ENCODE measurements around the gene FBLN1.
"Not testable (repeated sequence)": the region's sequence is repeated elsewhere in the genome, so short reads cannot be mapped to it uniquely, and the experiment has no call there.

DNA sequence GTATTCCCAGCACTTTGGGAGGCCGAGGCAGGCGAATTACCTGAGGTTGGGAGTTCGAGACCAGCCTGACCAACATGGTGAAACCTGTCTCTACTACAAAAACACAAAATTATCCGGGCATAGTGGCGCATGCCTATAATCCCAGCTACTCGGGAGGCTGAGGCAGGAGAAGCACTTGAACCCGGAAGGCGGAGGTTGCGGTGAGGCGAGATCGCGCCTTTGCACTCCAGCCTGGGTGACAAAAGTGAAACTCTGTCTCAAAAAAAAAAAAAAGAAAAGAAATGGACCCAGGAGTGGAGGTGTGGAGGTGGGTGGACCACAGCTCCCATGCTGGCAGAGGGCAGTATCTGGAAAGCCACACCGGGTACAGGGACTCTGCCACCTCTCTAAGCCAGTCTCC is 7.1 kb upstream of the FBLN1 start:
- not testable (repeated sequence) for TF ChIP-seq ZFP30 (CRISPR knock-in tag; IDR thresholded peaks at IDR 0.05); GLIS3 (CRISPR knock-in tag; IDR thresholded peaks at IDR 0.05); ARNTL (CRISPR knock-in tag; IDR thresholded peaks at IDR 0.05; ENCODE audit: borderline replicate concordance, low read depth); TCF4 (CRISPR knock-in tag; IDR thresholded peaks at IDR 0.05; ENCODE audit: borderline replicate concordance)
- TF ChIP-seq, protein P1, sequence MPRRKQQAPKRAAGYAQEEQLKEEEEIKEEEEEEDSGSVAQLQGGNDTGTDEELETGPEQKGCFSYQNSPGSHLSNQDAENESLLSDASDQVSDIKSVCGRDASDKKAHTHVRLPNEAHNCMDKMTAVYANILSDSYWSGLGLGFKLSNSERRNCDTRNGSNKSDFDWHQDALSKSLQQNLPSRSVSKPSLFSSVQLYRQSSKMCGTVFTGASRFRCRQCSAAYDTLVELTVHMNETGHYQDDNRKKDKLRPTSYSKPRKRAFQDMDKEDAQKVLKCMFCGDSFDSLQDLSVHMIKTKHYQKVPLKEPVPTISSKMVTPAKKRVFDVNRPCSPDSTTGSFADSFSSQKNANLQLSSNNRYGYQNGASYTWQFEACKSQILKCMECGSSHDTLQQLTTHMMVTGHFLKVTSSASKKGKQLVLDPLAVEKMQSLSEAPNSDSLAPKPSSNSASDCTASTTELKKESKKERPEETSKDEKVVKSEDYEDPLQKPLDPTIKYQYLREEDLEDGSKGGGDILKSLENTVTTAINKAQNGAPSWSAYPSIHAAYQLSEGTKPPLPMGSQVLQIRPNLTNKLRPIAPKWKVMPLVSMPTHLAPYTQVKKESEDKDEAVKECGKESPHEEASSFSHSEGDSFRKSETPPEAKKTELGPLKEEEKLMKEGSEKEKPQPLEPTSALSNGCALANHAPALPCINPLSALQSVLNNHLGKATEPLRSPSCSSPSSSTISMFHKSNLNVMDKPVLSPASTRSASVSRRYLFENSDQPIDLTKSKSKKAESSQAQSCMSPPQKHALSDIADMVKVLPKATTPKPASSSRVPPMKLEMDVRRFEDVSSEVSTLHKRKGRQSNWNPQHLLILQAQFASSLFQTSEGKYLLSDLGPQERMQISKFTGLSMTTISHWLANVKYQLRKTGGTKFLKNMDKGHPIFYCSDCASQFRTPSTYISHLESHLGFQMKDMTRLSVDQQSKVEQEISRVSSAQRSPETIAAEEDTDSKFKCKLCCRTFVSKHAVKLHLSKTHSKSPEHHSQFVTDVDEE (CRISPR knock-in tag; IDR thresholded peaks at IDR 0.05): not testable (repeated sequence)
- TF ChIP-seq, protein P2, sequence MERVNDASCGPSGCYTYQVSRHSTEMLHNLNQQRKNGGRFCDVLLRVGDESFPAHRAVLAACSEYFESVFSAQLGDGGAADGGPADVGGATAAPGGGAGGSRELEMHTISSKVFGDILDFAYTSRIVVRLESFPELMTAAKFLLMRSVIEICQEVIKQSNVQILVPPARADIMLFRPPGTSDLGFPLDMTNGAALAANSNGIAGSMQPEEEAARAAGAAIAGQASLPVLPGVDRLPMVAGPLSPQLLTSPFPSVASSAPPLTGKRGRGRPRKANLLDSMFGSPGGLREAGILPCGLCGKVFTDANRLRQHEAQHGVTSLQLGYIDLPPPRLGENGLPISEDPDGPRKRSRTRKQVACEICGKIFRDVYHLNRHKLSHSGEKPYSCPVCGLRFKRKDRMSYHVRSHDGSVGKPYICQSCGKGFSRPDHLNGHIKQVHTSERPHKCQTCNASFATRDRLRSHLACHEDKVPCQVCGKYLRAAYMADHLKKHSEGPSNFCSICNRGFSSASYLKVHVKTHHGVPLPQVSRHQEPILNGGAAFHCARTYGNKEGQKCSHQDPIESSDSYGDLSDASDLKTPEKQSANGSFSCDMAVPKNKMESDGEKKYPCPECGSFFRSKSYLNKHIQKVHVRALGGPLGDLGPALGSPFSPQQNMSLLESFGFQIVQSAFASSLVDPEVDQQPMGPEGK (CRISPR knock-in tag; IDR thresholded peaks at IDR 0.05; ENCODE audit: borderline replicate concordance): not testable (repeated sequence)
